SK-N-SH (cell line): ENCODE measurements around the gene PXMP2. TPM values are rescaled to one million over a fixed set of nuclear protein-coding genes. Genes with fewer than 3 reads are reported as not detected.

Experiments used
- CTCF ChIA-PET: fragments of 300-600, 350-600 bp; formaldehyde crosslinking; extraction: SDS; loops from one replicate; lab custom pipeline; 2021; lab: Yijun Ruan, JAX
- POLR2A ChIA-PET: fragments of 350-600 bp; sonication (Branson Sonifier 250); formaldehyde crosslinking; extraction: SDS; loops from one replicate; lab custom pipeline; 2020; ENCODE audit warnings: antibody characterized with exemption, inconsistent platforms; lab: Yijun Ruan, JAX
- DNase-seq: peaks from one replicate; pipeline ENCODE4 v3.0.0; 2012
- H2AFZ ChIP-seq: fragments of 200-600 bp; sonication (generic); 2 replicates; pipeline ENCODE4 v1.8.1; 2016; ENCODE audit warnings: antibody characterized with exemption, mild to moderate bottlenecking, low read depth
- H3F3A ChIP-seq: fragments of 200-600 bp; sonication (generic); replicated peaks from 2 replicates; pipeline ENCODE3; 2016; ENCODE audit warnings: antibody characterized with exemption, mild to moderate bottlenecking; ENCODE audit not compliant: insufficient read depth
- H3K27ac ChIP-seq, 2 experiments: fragments of 200-500 bp in 1 of 2; fragments of 200-600 bp in 1 of 2; sonication (Bioruptor generic) in 1 of 2; sonication (generic), shearing (Covaris generic) in 1 of 2; 2 replicates each; pipeline versions ENCODE4 v1.5.1 to v1.6.1; 2014 to 2016; ENCODE audit warnings: low read depth in 2 of 2, inconsistent platforms in 1 of 2, low read length in 1 of 2, mild to moderate bottlenecking in 1 of 2, mixed read lengths in 1 of 2
- H3K27me3 ChIP-seq: fragments of 200-600 bp; sonication (generic), shearing (Covaris generic); 2 replicates; pipeline ENCODE4 v1.6.1; 2016; ENCODE audit warnings: mixed run types; ENCODE audit not compliant: insufficient read depth
- H3K36me3 ChIP-seq, 2 experiments: fragments of 200-500 bp in 1 of 2; fragments of 200-600 bp in 1 of 2; sonication (Bioruptor generic) in 1 of 2; sonication (generic) in 1 of 2; replicated peaks in 1 of 2; 2 replicates each; pipeline versions ENCODE3 to v1.5.1; 2014 to 2016; ENCODE audit warnings: low read length in 1 of 2, mild to moderate bottlenecking in 1 of 2; ENCODE audit not compliant: insufficient read depth in 2 of 2, control insufficient read depth in 1 of 2
- H3K4me1 ChIP-seq, 2 experiments: fragments of 200-500 bp in 1 of 2; fragments of 200-600 bp in 1 of 2; sonication (Bioruptor generic) in 1 of 2; sonication (generic), shearing (Covaris generic) in 1 of 2; 2 replicates each; pipeline versions ENCODE4 v1.5.1 to v1.6.1; 2014 to 2016; ENCODE audit warnings: low read depth in 1 of 2, low read length in 1 of 2, mixed run types in 1 of 2; ENCODE audit not compliant: insufficient read depth in 2 of 2, control insufficient read depth in 1 of 2
- H3K4me2 ChIP-seq: fragments of 200-600 bp; sonication (generic), shearing (Covaris generic); 2 replicates; pipeline ENCODE4 v1.6.1; 2017; ENCODE audit warnings: mixed run types
- H3K4me3 ChIP-seq, 2 experiments: fragments of 200-500 bp in 1 of 2; fragments of 200-600 bp in 1 of 2; sonication (Bioruptor generic) in 1 of 2; sonication (generic), shearing (Covaris generic) in 1 of 2; 2 replicates each; pipeline versions ENCODE4 v1.5.1 to v1.8.1; 2014 to 2016; ENCODE audit warnings: low read depth in 2 of 2, inconsistent platforms in 1 of 2, low read length in 1 of 2, mild to moderate bottlenecking in 1 of 2, mixed read lengths in 1 of 2, moderate library complexity in 1 of 2
- H3K79me2 ChIP-seq: fragments of 200-600 bp; sonication (generic); 2 replicates; pipeline ENCODE4 v1.8.1; 2017; ENCODE audit warnings: mild to moderate bottlenecking; ENCODE audit not compliant: insufficient read depth
- H3K9ac ChIP-seq: fragments of 200-600 bp; sonication (generic); 2 replicates; pipeline ENCODE4 v1.6.1; 2017; ENCODE audit warnings: mixed run types
- H3K9me2 ChIP-seq: fragments of 200-600 bp; sonication (generic); 2 replicates; pipeline ENCODE4 v1.6.1; 2017; ENCODE audit warnings: mixed run types
- H3K9me3 ChIP-seq: fragments of 200-600 bp; sonication (generic); 2 replicates; pipeline ENCODE4 v1.6.1; 2017; ENCODE audit warnings: mixed run types, mild to moderate bottlenecking, moderate library complexity
- H4K20me1 ChIP-seq: fragments of 200-600 bp; sonication (generic); 2 replicates; pipeline ENCODE4 v1.6.1; 2017; ENCODE audit warnings: mild to moderate bottlenecking, mixed run types; ENCODE audit not compliant: insufficient read depth
- CHD2 ChIP-seq: fragments of 150-350 bp; IDR thresholded peaks from 2 replicates; pipeline ENCODE4 v1.6.1; 2018; ENCODE audit warnings: low read length; ENCODE audit not compliant: partially characterized antibody
- EP300 ChIP-seq, 2 experiments: IDR thresholded peaks; 2 replicates each; pipeline versions ENCODE4 v1.4.0 to v1.6.1; 2012; ENCODE audit warnings: borderline replicate concordance in 1 of 2, low read depth in 1 of 2, low read length in 1 of 2
- FOSL2 ChIP-seq: IDR thresholded peaks from 2 replicates; pipeline ENCODE4 v1.4.0; 2012; ENCODE audit warnings: low read depth, mild to moderate bottlenecking, moderate library complexity, borderline replicate concordance
- FOXM1 ChIP-seq: IDR thresholded peaks from 2 replicates; pipeline ENCODE4 v1.4.0; 2012; ENCODE audit warnings: low read depth, mild to moderate bottlenecking
- JUND ChIP-seq: IDR thresholded peaks from 2 replicates; pipeline ENCODE4 v1.4.0; 2012
- MEF2A ChIP-seq: IDR thresholded peaks from 2 replicates; pipeline ENCODE4 v1.4.0; 2012; ENCODE audit warnings: low read depth, borderline replicate concordance
- MXI1 ChIP-seq: IDR thresholded peaks from 2 replicates; pipeline ENCODE4 v1.6.1; 2012; ENCODE audit warnings: mild to moderate bottlenecking, low read depth, low read length, improper control_type of control experiment
- POLR2AphosphoS5 ChIP-seq: IDR thresholded peaks from 2 replicates; pipeline ENCODE4 v1.6.1; 2012; ENCODE audit warnings: low read depth, low read length
- SIN3A ChIP-seq: IDR thresholded peaks from 2 replicates; pipeline ENCODE4 v1.6.1; 2012; ENCODE audit warnings: low read depth, mild to moderate bottlenecking, low read length, moderate library complexity, borderline replicate concordance
- TAF1 ChIP-seq: IDR thresholded peaks from 2 replicates; pipeline ENCODE4 v1.6.1; 2012; ENCODE audit warnings: low read depth, mild to moderate bottlenecking, low read length, moderate library complexity, borderline replicate concordance
- TCF12 ChIP-seq: IDR thresholded peaks from 2 replicates; pipeline ENCODE4 v1.4.0; 2012
- WGBS: methylation state at CpG from one replicate; pipeline ENCODE4 v1.1.6; 2017; ENCODE audit warnings: low lambda C conversion rate; 5-methylcytosine and 5-hydroxymethylcytosine counted together
- polyA plus RNA-seq, 3 experiments: library from polyadenylated mRNA; depleted of rRNA; stranded (reverse); fragments of >200 nt; gene quantifications; 2 replicates each; pipeline ENCODE4 v1.2.3, GENCODE V29; 2012
- TF ChIP-seq, protein P1 (sequence below): IDR thresholded peaks from 2 replicates; pipeline ENCODE4; 2012
- TF ChIP-seq, protein P2 (sequence below): IDR thresholded peaks from 2 replicates; pipeline ENCODE4 v1.4.0; 2012; ENCODE audit warnings: low read depth
- TF ChIP-seq, protein P3 (sequence below): fragments of 150-350 bp; IDR thresholded peaks from 2 replicates; pipeline ENCODE4 v1.6.1; 2016; ENCODE audit warnings: mild to moderate bottlenecking, low read depth, low read length
- TF ChIP-seq, protein P4 (sequence below): IDR thresholded peaks from 2 replicates; pipeline ENCODE4 v1.4.0; 2012; ENCODE audit warnings: low read depth, borderline replicate concordance
- TF ChIP-seq, protein P5 (sequence below): IDR thresholded peaks from 2 replicates; pipeline ENCODE4 v1.4.0; 2012; ENCODE audit warnings: low read depth, borderline replicate concordance
- TF ChIP-seq, protein P6 (sequence below): IDR thresholded peaks from 2 replicates; pipeline ENCODE4 v1.6.1; 2012; ENCODE audit warnings: mild to moderate bottlenecking, low read depth, low read length, moderate library complexity

PXMP2 gene
- polyA plus RNA-seq, 1 of the 3 experiments (the other 2 are of a cell fraction), result 35.8 TPM

DNA sequence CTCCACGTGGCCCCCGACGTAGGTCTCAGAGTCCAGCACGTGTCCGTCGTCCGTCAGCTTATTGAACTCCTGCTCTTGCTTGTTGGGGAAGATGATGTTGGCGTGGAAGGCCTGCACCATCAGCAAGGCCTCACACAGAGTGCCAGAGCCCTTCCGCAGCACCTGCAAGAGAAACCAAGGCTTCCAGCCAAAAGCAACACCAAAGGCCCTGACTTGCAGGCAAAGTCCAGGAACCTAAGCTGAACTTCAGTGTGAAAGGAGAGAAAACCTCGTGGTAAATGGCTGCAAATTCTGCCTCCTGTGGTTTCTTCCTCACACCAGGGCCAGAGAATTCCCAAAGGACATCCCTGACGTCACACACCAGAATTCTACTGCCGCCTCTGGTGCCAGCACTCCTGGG is 14.7 kb upstream of the PXMP2 start:
- 90% methylated on average over 8 of the region's 12 CpGs for WGBS
- Histone ChIP-seq H3K9ac (no peak overlapping the region), H3K27ac (no peak overlapping the region), H3K79me2 (no peaks in the 10 kb centered on the region), H3F3A (no peaks in the 10 kb centered on the region), H3K4me3 (no peak overlapping the region), H3K9me3 (no peaks in the 10 kb centered on the region), H4K20me1 (no peaks in the 10 kb centered on the region), H3K27me3 (no peaks in the 10 kb centered on the region), H2AFZ (no peak overlapping the region), H3K36me3 (peaks cover 13 to 42% of the 10 kb centered on the region in 2 experiments), H3K4me1 (no peaks in the 10 kb centered on the region), H3K9me2 (no peaks in the 10 kb centered on the region), H3K4me2 (no peak overlapping the region)
- TF ChIP-seq JUND, result no peak
- TF ChIP-seq, protein P1, sequence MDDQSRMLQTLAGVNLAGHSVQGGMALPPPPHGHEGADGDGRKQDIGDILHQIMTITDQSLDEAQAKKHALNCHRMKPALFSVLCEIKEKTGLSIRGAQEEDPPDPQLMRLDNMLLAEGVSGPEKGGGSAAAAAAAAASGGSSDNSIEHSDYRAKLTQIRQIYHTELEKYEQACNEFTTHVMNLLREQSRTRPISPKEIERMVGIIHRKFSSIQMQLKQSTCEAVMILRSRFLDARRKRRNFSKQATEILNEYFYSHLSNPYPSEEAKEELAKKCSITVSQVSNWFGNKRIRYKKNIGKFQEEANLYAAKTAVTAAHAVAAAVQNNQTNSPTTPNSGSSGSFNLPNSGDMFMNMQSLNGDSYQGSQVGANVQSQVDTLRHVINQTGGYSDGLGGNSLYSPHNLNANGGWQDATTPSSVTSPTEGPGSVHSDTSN, result no peak
- TF ChIP-seq, protein P2, sequence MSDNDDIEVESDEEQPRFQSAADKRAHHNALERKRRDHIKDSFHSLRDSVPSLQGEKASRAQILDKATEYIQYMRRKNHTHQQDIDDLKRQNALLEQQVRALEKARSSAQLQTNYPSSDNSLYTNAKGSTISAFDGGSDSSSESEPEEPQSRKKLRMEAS, result no peak
- no peak for TF ChIP-seq EP300 (IDR thresholded peaks at IDR 0.05; ENCODE audit: borderline replicate concordance in 1 of 2, low read depth in 1 of 2, low read length in 1 of 2)
- TF ChIP-seq, protein P3, sequence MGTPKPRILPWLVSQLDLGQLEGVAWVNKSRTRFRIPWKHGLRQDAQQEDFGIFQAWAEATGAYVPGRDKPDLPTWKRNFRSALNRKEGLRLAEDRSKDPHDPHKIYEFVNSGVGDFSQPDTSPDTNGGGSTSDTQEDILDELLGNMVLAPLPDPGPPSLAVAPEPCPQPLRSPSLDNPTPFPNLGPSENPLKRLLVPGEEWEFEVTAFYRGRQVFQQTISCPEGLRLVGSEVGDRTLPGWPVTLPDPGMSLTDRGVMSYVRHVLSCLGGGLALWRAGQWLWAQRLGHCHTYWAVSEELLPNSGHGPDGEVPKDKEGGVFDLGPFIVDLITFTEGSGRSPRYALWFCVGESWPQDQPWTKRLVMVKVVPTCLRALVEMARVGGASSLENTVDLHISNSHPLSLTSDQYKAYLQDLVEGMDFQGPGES, result no peak
- no peak for TF ChIP-seq FOXM1
- TF ChIP-seq, protein P4, sequence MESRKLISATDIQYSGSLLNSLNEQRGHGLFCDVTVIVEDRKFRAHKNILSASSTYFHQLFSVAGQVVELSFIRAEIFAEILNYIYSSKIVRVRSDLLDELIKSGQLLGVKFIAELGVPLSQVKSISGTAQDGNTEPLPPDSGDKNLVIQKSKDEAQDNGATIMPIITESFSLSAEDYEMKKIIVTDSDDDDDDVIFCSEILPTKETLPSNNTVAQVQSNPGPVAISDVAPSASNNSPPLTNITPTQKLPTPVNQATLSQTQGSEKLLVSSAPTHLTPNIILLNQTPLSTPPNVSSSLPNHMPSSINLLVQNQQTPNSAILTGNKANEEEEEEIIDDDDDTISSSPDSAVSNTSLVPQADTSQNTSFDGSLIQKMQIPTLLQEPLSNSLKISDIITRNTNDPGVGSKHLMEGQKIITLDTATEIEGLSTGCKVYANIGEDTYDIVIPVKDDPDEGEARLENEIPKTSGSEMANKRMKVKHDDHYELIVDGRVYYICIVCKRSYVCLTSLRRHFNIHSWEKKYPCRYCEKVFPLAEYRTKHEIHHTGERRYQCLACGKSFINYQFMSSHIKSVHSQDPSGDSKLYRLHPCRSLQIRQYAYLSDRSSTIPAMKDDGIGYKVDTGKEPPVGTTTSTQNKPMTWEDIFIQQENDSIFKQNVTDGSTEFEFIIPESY, result no peak
- TF ChIP-seq TAF1, result no peak
- no peak for TF ChIP-seq MXI1
- no peak for TF ChIP-seq MEF2A
- DNase-seq, result no peak
- CTCF ChIA-PET, result no interaction called here
- POLR2A ChIA-PET, result no interaction called here

DNA sequence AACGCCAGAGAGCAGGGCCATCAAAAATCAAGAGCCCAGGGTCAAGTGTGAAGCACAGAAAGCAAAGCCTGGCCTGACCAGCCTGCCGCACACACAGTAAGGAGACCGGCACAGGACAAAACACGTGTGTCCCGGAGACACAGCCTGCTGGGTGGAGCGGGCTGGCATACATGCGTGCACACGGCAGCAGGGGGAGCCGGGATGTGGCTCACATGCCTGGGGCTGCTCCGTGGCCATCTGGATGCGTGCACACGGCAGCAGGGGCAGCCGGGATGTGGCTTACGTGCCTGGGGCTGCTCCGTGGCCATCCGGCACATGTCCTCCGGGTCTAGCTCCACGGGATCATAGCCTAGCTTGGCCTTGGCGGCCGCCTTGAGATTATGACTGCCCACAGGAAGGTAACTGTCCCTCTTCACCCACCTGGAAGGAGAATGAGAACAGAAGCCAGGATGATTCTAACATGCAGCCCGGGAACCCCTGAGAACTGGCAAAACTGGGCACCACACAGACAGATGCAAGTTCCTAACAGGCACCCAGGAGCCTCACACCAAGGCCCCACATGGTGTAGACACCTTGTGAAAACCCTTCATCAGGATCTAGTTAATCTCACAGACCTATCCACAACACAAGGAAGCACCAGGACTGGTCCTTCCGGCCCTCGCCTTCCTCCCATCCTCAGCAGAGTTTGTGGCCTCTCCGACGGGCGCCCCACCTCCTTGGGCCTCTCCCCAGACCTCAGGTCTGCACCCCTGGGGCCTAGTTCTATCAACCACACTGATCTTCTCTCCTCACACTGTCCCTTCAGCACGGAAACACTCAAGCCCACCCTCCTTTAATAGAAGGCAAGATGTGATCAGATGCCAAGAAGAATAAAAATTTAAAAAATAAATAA is 13.9 kb upstream of the PXMP2 start:
- CTCF ChIA-PET, result interaction anchor here (1.1 kb wide), 1 partner anchor 12 kb away, joined by 3 read pairs; no protein-coding TSS in a partner anchor
- no peak for DNase-seq
- POLR2A ChIA-PET, result no interaction called here
- no peak for TF ChIP-seq FOSL2
- TF ChIP-seq, protein P5, sequence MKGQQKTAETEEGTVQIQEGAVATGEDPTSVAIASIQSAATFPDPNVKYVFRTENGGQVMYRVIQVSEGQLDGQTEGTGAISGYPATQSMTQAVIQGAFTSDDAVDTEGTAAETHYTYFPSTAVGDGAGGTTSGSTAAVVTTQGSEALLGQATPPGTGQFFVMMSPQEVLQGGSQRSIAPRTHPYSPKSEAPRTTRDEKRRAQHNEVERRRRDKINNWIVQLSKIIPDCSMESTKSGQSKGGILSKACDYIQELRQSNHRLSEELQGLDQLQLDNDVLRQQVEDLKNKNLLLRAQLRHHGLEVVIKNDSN, result no peak
- TF ChIP-seq, protein P2, result no peak
- no peak for TF ChIP-seq POLR2AphosphoS5
- TF ChIP-seq TCF12, result no peak
- TF ChIP-seq CHD2, result no peak
- no peak for TF ChIP-seq MEF2A
- TF ChIP-seq, protein P6, sequence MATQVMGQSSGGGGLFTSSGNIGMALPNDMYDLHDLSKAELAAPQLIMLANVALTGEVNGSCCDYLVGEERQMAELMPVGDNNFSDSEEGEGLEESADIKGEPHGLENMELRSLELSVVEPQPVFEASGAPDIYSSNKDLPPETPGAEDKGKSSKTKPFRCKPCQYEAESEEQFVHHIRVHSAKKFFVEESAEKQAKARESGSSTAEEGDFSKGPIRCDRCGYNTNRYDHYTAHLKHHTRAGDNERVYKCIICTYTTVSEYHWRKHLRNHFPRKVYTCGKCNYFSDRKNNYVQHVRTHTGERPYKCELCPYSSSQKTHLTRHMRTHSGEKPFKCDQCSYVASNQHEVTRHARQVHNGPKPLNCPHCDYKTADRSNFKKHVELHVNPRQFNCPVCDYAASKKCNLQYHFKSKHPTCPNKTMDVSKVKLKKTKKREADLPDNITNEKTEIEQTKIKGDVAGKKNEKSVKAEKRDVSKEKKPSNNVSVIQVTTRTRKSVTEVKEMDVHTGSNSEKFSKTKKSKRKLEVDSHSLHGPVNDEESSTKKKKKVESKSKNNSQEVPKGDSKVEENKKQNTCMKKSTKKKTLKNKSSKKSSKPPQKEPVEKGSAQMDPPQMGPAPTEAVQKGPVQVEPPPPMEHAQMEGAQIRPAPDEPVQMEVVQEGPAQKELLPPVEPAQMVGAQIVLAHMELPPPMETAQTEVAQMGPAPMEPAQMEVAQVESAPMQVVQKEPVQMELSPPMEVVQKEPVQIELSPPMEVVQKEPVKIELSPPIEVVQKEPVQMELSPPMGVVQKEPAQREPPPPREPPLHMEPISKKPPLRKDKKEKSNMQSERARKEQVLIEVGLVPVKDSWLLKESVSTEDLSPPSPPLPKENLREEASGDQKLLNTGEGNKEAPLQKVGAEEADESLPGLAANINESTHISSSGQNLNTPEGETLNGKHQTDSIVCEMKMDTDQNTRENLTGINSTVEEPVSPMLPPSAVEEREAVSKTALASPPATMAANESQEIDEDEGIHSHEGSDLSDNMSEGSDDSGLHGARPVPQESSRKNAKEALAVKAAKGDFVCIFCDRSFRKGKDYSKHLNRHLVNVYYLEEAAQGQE, result no peak
- TF ChIP-seq SIN3A, result no peak

More for the DNA sequence above, 13.9 kb upstream of the PXMP2 start:
- Histone ChIP-seq H3K4me2 (no peak overlapping the region), H4K20me1 (no peaks in the 10 kb centered on the region; the same call in 1 of the 2 replicates), H2AFZ (no peak overlapping the region), H3K27ac (no peak overlapping the region), H3K9me2 (no peaks in the 10 kb centered on the region), H3K9ac (no peak overlapping the region), H3K36me3 (peaks cover 13 to 42% of the 10 kb centered on the region in 2 experiments), H3K4me3 (no peak overlapping the region), H3K4me1 (no peaks in the 10 kb centered on the region), H3F3A (no peaks in the 10 kb centered on the region), H3K27me3 (no peaks in the 10 kb centered on the region), H3K9me3 (no peaks in the 10 kb centered on the region), H3K79me2 (0 out of 2 replicates have a peak, but pooled peaks cover 1% of the 10 kb centered on the region)
- WGBS, result 95% methylated on average over 16 of the region's 27 CpGs
